ENCODE results near the gene LEUTX. TPM values are rescaled to one million over a fixed set of nuclear protein-coding genes. Genes with fewer than 3 reads are reported as not detected.

The LEUTX gene
- not detected in 2 replicates for total RNA-seq (2021)
- Bru-seq, nascent RNA: not detected
- BruChase-seq, experiment 1, labeled RNA remaining after a 2-hour chase: not detected
- BruChase-seq, experiment 2, labeled RNA remaining after a 6-hour chase: not detected
- long read RNA-seq: 0 reads

GRCh38 chr19:39778763-39779162, at the start of gene LEUTX:
TSS of gene LEUTX (plus strand) at chr19:39778854. CDS start at chr19:39778921, 67 bp downstream.
- Histone ChIP-seq H3K36me3 (ENCODE audit: insufficient read depth, low read length, poor library complexity, severe bottlenecking) (no peaks in the 10 kb centered on the region), H3K4me1 (ENCODE audit: insufficient read depth, low read length, poor library complexity, severe bottlenecking) (no peaks in the 10 kb centered on the region), H3K27ac (ENCODE audit: low read depth, low read length, poor library complexity, severe bottlenecking) (no peak within 1 kb of the TSS), H3K9me3 (ENCODE audit: low read depth, low read length, poor library complexity, severe bottlenecking) (no peaks in the 10 kb centered on the region), H3K27me3 (replicated peaks; ENCODE audit: insufficient read depth, low read depth, low read length, poor library complexity) (peaks cover 51% of the 10 kb centered on the region), H3K4me3 (ENCODE audit: low read depth, low read length, poor library complexity, severe bottlenecking) (no peak within 1 kb of the TSS)
- POLR2A ChIA-PET (ENCODE audit: low non-redundant PET): no interaction called here
- CTCF ChIA-PET: interaction anchor here (0.5 kb wide), 1 partner anchor 11 kb away, joined by 3 read pairs; no protein-coding TSS in a partner anchor
- intact Hi-C loops (cut with micrococcal nuclease; ENCODE audit: unreplicated experiment): no loop called here
- DNase-seq (ENCODE audit: low spot score): no peak
- TF ChIP-seq EZH2 (IDR thresholded peaks at IDR 0.05; ENCODE audit: borderline replicate concordance, low read depth, low read length, poor library complexity, severe bottlenecking) (no peak), CTCF (conservative IDR thresholded peaks at IDR 0.05; ENCODE audit: low read depth, low read length) (no peak)
- no TSS peak for BruUV-seq (replicated peaks)

- H3K36me3 ChIP-seq (ENCODE audit: insufficient read depth, low read length, poor library complexity, severe bottlenecking): no peaks in the 10 kb centered on the region
- TF ChIP-seq EZH2 (IDR thresholded peaks at IDR 0.05; ENCODE audit: borderline replicate concordance, low read depth, low read length, poor library complexity, severe bottlenecking) (no peak), CTCF (conservative IDR thresholded peaks at IDR 0.05; ENCODE audit: low read depth, low read length) (no peak)
- no peak overlapping the region for H3K4me3 ChIP-seq (ENCODE audit: low read depth, low read length, poor library complexity, severe bottlenecking)
- intact Hi-C loops (cut with micrococcal nuclease; ENCODE audit: unreplicated experiment): no loop called here
- BruUV-seq (replicated peaks): no TSS peak
- H3K27me3 ChIP-seq (replicated peaks; ENCODE audit: insufficient read depth, low read depth, low read length, poor library complexity): peaks cover 28% of the 10 kb centered on the region
- CTCF ChIA-PET: no interaction called here
- POLR2A ChIA-PET (ENCODE audit: low non-redundant PET): no interaction called here
- no peaks in the 10 kb centered on the region for H3K4me1 ChIP-seq (ENCODE audit: insufficient read depth, low read length, poor library complexity, severe bottlenecking)
- no peak for DNase-seq (ENCODE audit: low spot score)
- H3K9me3 ChIP-seq (ENCODE audit: low read depth, low read length, poor library complexity, severe bottlenecking): no peaks in the 10 kb centered on the region
- H3K27ac ChIP-seq (ENCODE audit: low read depth, low read length, poor library complexity, severe bottlenecking): no peak overlapping the region
Observed at GRCh38 chr19:39729594-39729993, 49.1 kb upstream of the LEUTX start.

GRCh38 chr19:39731685-39732084, 47.0 kb upstream of the LEUTX start:
- BruUV-seq (replicated peaks): no TSS peak
- no peak for DNase-seq (ENCODE audit: low spot score)
- peaks cover 22% of the 10 kb centered on the region for H3K27me3 ChIP-seq (replicated peaks; ENCODE audit: insufficient read depth, low read depth, low read length, poor library complexity)
- ChIA-PET CTCF (no interaction called here), POLR2A (ENCODE audit: low non-redundant PET) (interaction anchor here (0.7 kb wide), 1 partner anchor 180 kb away, joined by 3 read pairs; no protein-coding TSS in a partner anchor)
- no peaks in the 10 kb centered on the region for H3K36me3 ChIP-seq (ENCODE audit: insufficient read depth, low read length, poor library complexity, severe bottlenecking)
- no peaks in the 10 kb centered on the region for H3K9me3 ChIP-seq (ENCODE audit: low read depth, low read length, poor library complexity, severe bottlenecking)
- no peak overlapping the region for H3K27ac ChIP-seq (ENCODE audit: low read depth, low read length, poor library complexity, severe bottlenecking)
- intact Hi-C loops (cut with micrococcal nuclease; ENCODE audit: unreplicated experiment): no loop called here
- H3K4me3 ChIP-seq (ENCODE audit: low read depth, low read length, poor library complexity, severe bottlenecking): no peak overlapping the region
- H3K4me1 ChIP-seq (ENCODE audit: insufficient read depth, low read length, poor library complexity, severe bottlenecking): no peaks in the 10 kb centered on the region
- TF ChIP-seq CTCF (conservative IDR thresholded peaks at IDR 0.05; ENCODE audit: low read depth, low read length): no peak
- TF ChIP-seq EZH2 (IDR thresholded peaks at IDR 0.05; ENCODE audit: borderline replicate concordance, low read depth, low read length, poor library complexity, severe bottlenecking): no peak

Measured in A673 (cell line).